Measurements from ENCODE around the gene CAMK1D. TPM values are rescaled to one million over a fixed set of nuclear protein-coding genes. Genes with fewer than 3 reads are reported as not detected.
A peak's percentile ranks its signal among the peaks of the same experiment; 100 is the strongest.

CAMK1D gene
- total and polyA plus RNA-seq, 2 donors (not counting 3 experiments of a cell fraction or from before 2014, with no cell fraction given), result 0.37 to 4.2 TPM

- H3K9me1 ChIP-seq (replicated peaks; ENCODE audit: control insufficient read depth, extremely low read depth, insufficient read depth, low read length), result no peaks in the 10 kb centered on the region
- H3K4me3 ChIP-seq (replicated peaks in 1 of 3; ENCODE audit: insufficient read depth in 1 of 3, low read depth in 1 of 3, low read length in 3 of 3), result no peak overlapping the region
- no peak overlapping the region for H3K9ac ChIP-seq (replicated peaks; ENCODE audit: extremely low read depth, insufficient read depth, low read length)
- POLR2A ChIA-PET, result no interaction called here
- H3K27ac ChIP-seq (ENCODE audit: insufficient read depth, low read depth, low read length), result no peak overlapping the region
- H3K79me2 ChIP-seq (ENCODE audit: control insufficient read depth, insufficient read depth, low read length), result no peaks in the 10 kb centered on the region
- dilution Hi-C loops (cut with MboI; ENCODE audit: extremely low pct_ligation_motif_present, low sequenced_read_pairs) (no loop called here), intact Hi-C loops (cut with micrococcal nuclease) (no loop called here)
- no peak overlapping the region for H3K4me2 ChIP-seq (ENCODE audit: insufficient read depth, low read length)
- no peaks in the 10 kb centered on the region for H3K27me3 ChIP-seq (ENCODE audit: control insufficient read depth in 2 of 2, insufficient read depth in 2 of 2, low read length in 2 of 2)
- TF ChIP-seq MAX (IDR thresholded peaks at IDR 0.05; ENCODE audit: insufficient read depth, insufficient read length), result no peak
- TF ChIP-seq FOS (IDR thresholded peaks at IDR 0.05; ENCODE audit: borderline replicate concordance, insufficient read depth, low read length), result no peak
- no peak for TF ChIP-seq CTCF (IDR thresholded peaks at IDR 0.05; ENCODE audit: extremely low read depth in 1 of 2, insufficient read depth in 1 of 2, low read depth in 1 of 2, low read length in 2 of 2)
- no peak for TF ChIP-seq MYC (IDR thresholded peaks at IDR 0.05; ENCODE audit: low read depth, low read length)
- no peaks in the 10 kb centered on the region for H3K9me3 ChIP-seq (replicated peaks; ENCODE audit: control insufficient read depth, insufficient read depth, low read length)
- CTCF ChIA-PET, result interaction anchor here (2.3 kb wide), 1 partner anchor 44 kb away, joined by 6 read pairs; no protein-coding TSS in a partner anchor
- no peak for FAIRE-seq
- H3K36me3 ChIP-seq (ENCODE audit: control insufficient read depth in 2 of 2, extremely low read depth in 1 of 2, insufficient read depth in 2 of 2, low read length in 2 of 2), result no peaks in the 10 kb centered on the region
- peaks cover 24% of the 10 kb centered on the region for H3K4me1 ChIP-seq (ENCODE audit: control insufficient read depth, extremely low read depth, insufficient read depth, low read length)
- H4K20me1 ChIP-seq (replicated peaks; ENCODE audit: control insufficient read depth, extremely low read depth, insufficient read depth, low read length), result no peaks in the 10 kb centered on the region
- BruUV-seq (replicated peaks), result no TSS peak
- DNase-seq (ENCODE audit: low read depth, low spot score), result no peak
- H2AFZ ChIP-seq (ENCODE audit: low read depth, low read length), result no peak overlapping the region
These were observed 351.2 kb downstream of the CAMK1D start for GRCh38 chr10:12700557-12700874.

- POLR2A ChIA-PET, result no interaction called here
- dilution Hi-C loops (cut with MboI; ENCODE audit: extremely low pct_ligation_motif_present, low sequenced_read_pairs), result no loop called here
- TF ChIP-seq JUN (IDR thresholded peaks at IDR 0.05; ENCODE audit: borderline replicate concordance, insufficient read depth, insufficient read length, low read depth), result no peak
- TF ChIP-seq GATA2 (IDR thresholded peaks at IDR 0.05; ENCODE audit: insufficient read depth, insufficient read length, low read depth, low read length), result peak; percentile 13
- H4K20me1 ChIP-seq (replicated peaks; ENCODE audit: control insufficient read depth, extremely low read depth, insufficient read depth, low read length), result no peaks in the 10 kb centered on the region
- H3K9me1 ChIP-seq (replicated peaks; ENCODE audit: control insufficient read depth, extremely low read depth, insufficient read depth, low read length), result no peaks in the 10 kb centered on the region
- H3K4me3 ChIP-seq (replicated peaks in 1 of 3; ENCODE audit: insufficient read depth in 1 of 3, low read depth in 1 of 3, low read length in 3 of 3), result no peak overlapping the region
- CTCF ChIA-PET, result interaction anchor here (1.3 to 1.5 kb wide), 3 partner anchors 9 to 201 kb away, joined by 4 to 7 read pairs (median 5); no protein-coding TSS in a partner anchor
- no peak overlapping the region for H2AFZ ChIP-seq (ENCODE audit: low read depth, low read length)
- H3K4me2 ChIP-seq (ENCODE audit: insufficient read depth, low read length), result no peak overlapping the region
- no peaks in the 10 kb centered on the region for H3K79me2 ChIP-seq (ENCODE audit: control insufficient read depth, insufficient read depth, low read length)
- H3K9me3 ChIP-seq (replicated peaks; ENCODE audit: control insufficient read depth, insufficient read depth, low read length), result no peaks in the 10 kb centered on the region
- FAIRE-seq (no peak), DNase-seq (ENCODE audit: low read depth, low spot score) (peak; percentile 64)
- no TSS peak for BruUV-seq (replicated peaks)
- H3K9ac ChIP-seq (replicated peaks; ENCODE audit: extremely low read depth, insufficient read depth, low read length), result no peak overlapping the region
- no peaks in the 10 kb centered on the region for H3K36me3 ChIP-seq (ENCODE audit: control insufficient read depth in 2 of 2, extremely low read depth in 1 of 2, insufficient read depth in 2 of 2, low read length in 2 of 2)
- no peaks in the 10 kb centered on the region for H3K27me3 ChIP-seq (ENCODE audit: control insufficient read depth in 2 of 2, insufficient read depth in 2 of 2, low read length in 2 of 2)
- peaks cover 32% of the 10 kb centered on the region for H3K4me1 ChIP-seq (ENCODE audit: control insufficient read depth, extremely low read depth, insufficient read depth, low read length)
- no peak overlapping the region for H3K27ac ChIP-seq (ENCODE audit: insufficient read depth, low read depth, low read length)
- intact Hi-C loops (cut with micrococcal nuclease), result no loop called here
These were observed 352.3 kb downstream of the CAMK1D start for GRCh38 chr10:12701696-12702095.

Measured in endothelial cell of umbilical vein (primary cell).